ENCODE measurements around the gene OXGR1.

The OXGR1 gene

GRCh38 chr13:96958286-96958891 is 35.9 kb downstream of the OXGR1 start:
- DNase-seq, result peak; percentile 22 to 24

- no peak for DNase-seq
These were observed 41.7 kb downstream of the OXGR1 start for GRCh38 chr13:96952595-96952994.

- no peak for DNase-seq
These were observed 46.1 kb downstream of the OXGR1 start for GRCh38 chr13:96948127-96948526.

- no peak for DNase-seq
These were observed 46.8 kb downstream of the OXGR1 start for GRCh38 chr13:96947343-96947910.

- DNase-seq, result no peak
These were observed 47.5 kb downstream of the OXGR1 start for GRCh38 chr13:96946709-96947311.

- DNase-seq, result peak in 1 of 2 donors; percentile 5
These were observed 53.3 kb downstream of the OXGR1 start for GRCh38 chr13:96940961-96941360.

GRCh38 chr13:96935901-96936300 is 58.4 kb downstream of the OXGR1 start:
- no peak for DNase-seq
